HG03439 (cell line): ENCODE results near the gene NXPE2.

Source experiments
- ATAC-seq: cut with Tn5 transposase; IDR thresholded peaks from one replicate; pipeline ENCODE4 v1.9.1; 2021; ENCODE audit warnings: mild to moderate bottlenecking, moderate library complexity; ENCODE audit not compliant: unreplicated experiment

Gene NXPE2

DNA sequence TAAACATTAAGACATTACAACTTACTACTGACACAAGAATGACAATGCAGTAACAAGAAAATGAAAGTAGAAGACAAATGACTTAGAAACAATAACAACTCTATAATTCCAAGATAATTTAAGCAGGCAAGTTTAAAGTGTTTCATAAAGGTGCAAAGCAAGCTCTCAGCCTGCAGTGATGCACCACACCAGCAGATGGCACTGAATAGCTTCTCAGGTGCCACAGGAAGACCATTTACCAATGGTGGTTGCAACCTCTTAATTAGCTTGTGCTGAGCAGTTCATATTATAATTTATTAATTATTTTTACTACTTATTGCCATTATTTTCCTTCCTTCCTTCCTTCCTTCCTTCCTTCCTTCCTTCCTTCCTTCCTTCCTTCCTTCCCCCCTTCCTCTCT lies 60.6 kb downstream of the NXPE2 start:
- no peak for ATAC-seq

DNA sequence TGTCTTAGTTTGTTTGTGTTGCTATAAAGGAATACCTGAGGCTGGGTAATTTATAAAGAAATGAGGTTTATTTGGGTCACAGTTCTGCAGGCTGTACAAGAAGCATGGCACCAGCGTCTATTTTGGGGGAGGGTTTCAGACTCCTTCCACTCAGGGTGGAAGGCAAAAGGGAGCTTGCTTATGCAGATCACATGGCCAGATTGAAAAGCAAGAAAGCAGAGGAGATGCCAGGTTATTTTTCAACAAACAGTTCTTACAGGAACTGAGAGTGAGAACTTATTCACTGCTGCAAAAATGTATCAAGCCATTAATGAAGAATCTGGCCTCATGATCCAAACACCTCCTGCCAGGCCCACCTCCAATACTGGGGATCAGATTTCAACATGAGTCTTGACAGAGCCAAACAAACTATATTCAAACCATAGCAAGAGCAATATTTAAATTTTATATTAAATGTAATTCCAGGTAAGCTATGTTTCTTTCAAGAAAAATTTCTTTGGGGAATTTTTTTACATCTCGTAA lies 66.9 kb downstream of the NXPE2 start:
- ATAC-seq: no peak

DNA sequence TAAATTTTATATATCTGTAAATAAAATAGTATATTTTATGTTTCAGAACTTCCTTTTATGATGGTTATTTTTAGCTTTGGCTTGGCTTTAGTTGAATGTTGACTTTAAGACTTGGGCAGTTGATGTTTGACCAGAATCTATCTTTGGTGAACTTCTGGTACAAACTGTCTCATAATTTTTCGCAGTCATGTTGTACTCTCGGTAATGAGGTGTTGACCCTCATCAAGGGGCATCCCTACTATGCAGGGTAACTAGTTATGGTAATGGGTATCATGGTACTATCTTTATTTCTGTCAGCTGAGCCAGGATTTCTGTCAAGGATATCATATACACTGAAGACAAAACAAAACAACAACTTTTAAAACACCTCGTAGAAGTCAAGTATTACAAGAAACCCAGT lies 67.7 kb downstream of the NXPE2 start:
- no peak for ATAC-seq
